Mucosa of descending colon (tissue), 3 donors: ENCODE measurements around the gene ANP32A. TPM values are rescaled to one million over a fixed set of nuclear protein-coding genes. Genes with fewer than 3 reads are reported as not detected.
A peak's percentile ranks its signal among the peaks of the same experiment; 100 is the strongest.

ENCODE experiments used
- ATAC-seq: fragments of 200-7000 bp; cut with Tn5 transposase; one replicate; pipeline ENCODE4 v1.9.1; 2020; ENCODE audit warnings: mild to moderate bottlenecking, moderate library complexity
- DNase-seq, 3 donors: peaks; one replicate each; pipeline ENCODE4 v3.0.0-alpha.2; 2020
- H3K36me3 ChIP-seq: fragments of 200-600 bp; one replicate; pipeline ENCODE4 v1.8.0; 2021; ENCODE audit warnings: low read depth, mild to moderate bottlenecking
- H3K4me1 ChIP-seq: fragments of 200-600 bp; one replicate; pipeline ENCODE4 v1.8.0; 2021; ENCODE audit warnings: low read depth, mild to moderate bottlenecking
- H3K4me3 ChIP-seq: fragments of 200-600 bp; one replicate; pipeline ENCODE4 v1.8.0; 2021; ENCODE audit warnings: mild to moderate bottlenecking
- H3K9me3 ChIP-seq: fragments of 200-600 bp; one replicate; pipeline ENCODE4 v1.8.0; 2021; ENCODE audit warnings: mild to moderate bottlenecking
- intact Hi-C, 2 donors: fragments of 100-400 bp; cut with DNase I in 1 of 2; cut with micrococcal nuclease in 1 of 2; formaldehyde crosslinking; loops; one replicate each; pipeline versions ENCODE4 v1.11.0 to v1.11.1; 2022; cut with DNase I, micrococcal nuclease
- total RNA-seq, 3 donors: library from RNA; stranded (reverse); fragmentation: NEBNext Ultra II Directional in 2 of 3; extraction: Animal tissue kit (Norgen Biotek cat#: 25700) in 2 of 3; gene quantifications; one replicate each; pipeline versions ENCODE4 v1.2.1 to v1.2.4, GENCODE V29; 2021 to 2023
- TF ChIP-seq, protein P1 (sequence below): fragments of 200-600 bp; IDR thresholded peaks from one replicate; pipeline ENCODE4 v1.8.0; 2022; ENCODE audit warnings: antibody characterized with exemption, mild to moderate bottlenecking
- donor health status: DM: no; HTN: no; CAD: no; lungs with moderate emphysema.
- donor health status: DM: no; HTN: no; CAD: no.
- donor health status: DM: no; HTN: yes; CAD: no.

Gene ANP32A
- total RNA-seq, 3 donors from 2014 or later: 101 to 113 (median 109) TPM

DNA sequence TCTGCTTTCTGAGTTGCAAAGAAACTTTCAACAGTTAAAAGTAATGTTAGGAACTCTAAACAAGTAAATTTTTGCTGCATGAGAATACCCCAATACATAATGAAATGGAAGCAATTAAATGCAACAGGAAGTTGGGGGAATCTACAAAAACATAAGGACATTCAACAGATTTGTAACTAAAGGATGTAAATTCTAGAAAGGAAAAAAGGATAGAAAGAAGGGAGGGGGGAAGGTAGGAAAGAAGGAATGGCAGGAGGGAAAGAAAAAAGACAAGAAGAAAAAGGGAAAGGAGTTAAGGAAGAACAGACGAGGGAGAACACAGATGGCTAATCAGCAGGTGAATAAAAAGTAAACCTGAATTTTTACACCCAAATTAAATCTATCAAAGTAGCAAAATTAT lies 22.3 kb upstream of the ANP32A start:
- Histone ChIP-seq H3K4me1 (peaks cover 4% of the 10 kb centered on the region), H3K4me3 (no peak overlapping the region), H3K9me3 (no peaks in the 10 kb centered on the region), H3K36me3 (no peaks in the 10 kb centered on the region)
- TF ChIP-seq, protein P1, sequence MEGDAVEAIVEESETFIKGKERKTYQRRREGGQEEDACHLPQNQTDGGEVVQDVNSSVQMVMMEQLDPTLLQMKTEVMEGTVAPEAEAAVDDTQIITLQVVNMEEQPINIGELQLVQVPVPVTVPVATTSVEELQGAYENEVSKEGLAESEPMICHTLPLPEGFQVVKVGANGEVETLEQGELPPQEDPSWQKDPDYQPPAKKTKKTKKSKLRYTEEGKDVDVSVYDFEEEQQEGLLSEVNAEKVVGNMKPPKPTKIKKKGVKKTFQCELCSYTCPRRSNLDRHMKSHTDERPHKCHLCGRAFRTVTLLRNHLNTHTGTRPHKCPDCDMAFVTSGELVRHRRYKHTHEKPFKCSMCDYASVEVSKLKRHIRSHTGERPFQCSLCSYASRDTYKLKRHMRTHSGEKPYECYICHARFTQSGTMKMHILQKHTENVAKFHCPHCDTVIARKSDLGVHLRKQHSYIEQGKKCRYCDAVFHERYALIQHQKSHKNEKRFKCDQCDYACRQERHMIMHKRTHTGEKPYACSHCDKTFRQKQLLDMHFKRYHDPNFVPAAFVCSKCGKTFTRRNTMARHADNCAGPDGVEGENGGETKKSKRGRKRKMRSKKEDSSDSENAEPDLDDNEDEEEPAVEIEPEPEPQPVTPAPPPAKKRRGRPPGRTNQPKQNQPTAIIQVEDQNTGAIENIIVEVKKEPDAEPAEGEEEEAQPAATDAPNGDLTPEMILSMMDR: no peak
- no peak for ATAC-seq
- DNase-seq: no peak
- intact Hi-C loops: no loop called here

DNA sequence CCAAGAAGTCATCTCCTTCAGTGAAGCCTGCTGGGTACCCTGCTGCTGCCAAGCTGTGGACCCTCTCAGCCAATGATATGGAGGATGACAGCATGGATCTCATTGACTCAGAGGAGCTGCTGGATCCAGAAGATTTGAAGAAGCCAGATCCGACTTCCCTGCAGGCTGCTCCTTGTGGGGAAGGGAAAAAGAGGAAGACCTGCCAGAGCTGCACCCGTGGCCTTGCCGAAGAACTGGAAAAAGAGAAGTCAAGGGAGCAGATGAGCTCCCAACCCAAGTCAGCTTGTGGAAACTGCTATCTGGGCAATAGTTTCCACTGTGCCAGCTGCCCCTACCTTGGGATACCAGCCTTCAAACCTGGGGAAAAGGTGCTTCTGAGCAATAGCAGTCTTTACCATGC lies 13.7 kb upstream of the ANP32A start:
- DNase-seq: no peak
- no peak for ATAC-seq
- Histone ChIP-seq H3K36me3 (no peaks in the 10 kb centered on the region), H3K9me3 (no peaks in the 10 kb centered on the region), H3K4me1 (no peaks in the 10 kb centered on the region), H3K4me3 (no peak overlapping the region)
- TF ChIP-seq, protein P1: no peak
- intact Hi-C loops: no loop called here

DNA sequence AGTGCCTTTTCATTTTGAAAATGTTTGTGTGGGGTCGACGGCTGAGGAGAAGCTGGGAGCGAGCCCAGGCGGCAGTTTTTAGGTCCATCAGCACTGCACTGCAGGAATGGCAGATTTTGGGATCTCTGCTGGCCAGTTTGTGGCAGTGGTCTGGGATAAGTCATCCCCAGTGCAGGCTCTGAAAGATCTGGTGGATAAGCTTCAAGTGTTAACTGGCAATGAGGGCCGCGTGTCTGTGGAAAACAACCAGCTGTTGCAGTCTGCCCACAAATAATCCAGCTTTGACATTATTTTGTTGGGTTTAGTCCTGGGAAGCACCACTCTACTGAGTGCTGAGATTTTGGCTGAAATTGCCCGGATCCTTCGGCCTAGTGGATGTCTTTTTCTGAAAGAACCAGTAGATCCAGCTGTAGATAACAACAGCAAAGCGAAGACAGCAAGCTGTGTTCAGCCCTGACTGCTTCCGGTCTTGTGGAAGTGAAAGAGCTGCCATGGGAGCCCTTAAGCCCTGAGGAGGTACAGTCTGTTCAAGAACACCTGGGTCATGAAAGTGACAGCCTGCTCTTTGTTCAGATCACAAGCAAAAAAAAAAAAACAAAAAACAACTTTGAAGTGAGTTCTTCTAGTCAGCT lies 13.1 kb upstream of the ANP32A start:
- TF ChIP-seq, protein P1: no peak
- intact Hi-C loops: no loop called here
- H3K4me3 ChIP-seq: no peak overlapping the region
- H3K4me1 ChIP-seq: no peaks in the 10 kb centered on the region
- DNase-seq (no peak), ATAC-seq (no peak)
- H3K36me3 ChIP-seq: no peaks in the 10 kb centered on the region
- no peaks in the 10 kb centered on the region for H3K9me3 ChIP-seq

DNA sequence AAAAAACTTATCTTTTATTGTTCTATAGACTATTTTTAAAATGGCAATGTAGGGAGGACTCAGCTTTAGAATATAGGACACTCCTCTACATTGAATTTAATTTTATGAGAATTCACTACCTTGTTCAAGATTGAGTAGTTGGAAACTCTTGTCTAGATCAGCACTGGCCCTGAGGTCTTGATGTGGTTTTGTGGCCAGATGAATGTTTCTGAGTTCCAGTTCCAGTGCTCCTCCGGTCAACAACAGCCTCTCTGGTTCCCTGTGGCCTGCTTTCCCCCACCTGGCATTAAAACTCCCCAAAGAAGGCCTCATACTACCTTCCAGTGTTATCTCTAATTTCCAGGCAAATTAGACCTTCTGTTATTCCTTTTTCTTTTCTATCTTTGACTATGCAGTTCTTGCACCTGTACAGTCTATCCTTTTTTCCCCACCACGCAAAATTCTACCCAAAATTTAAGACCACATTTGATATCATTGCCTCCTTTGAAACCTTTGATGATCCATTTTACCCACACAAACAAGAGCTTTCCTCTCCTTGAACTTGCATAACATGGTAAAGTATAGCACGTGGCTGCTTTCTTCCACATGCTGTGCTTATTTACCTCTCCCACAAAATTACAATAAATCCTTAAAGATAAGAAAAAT lies 9.6 kb upstream of the ANP32A start:
- H3K9me3 ChIP-seq: no peaks in the 10 kb centered on the region
- H3K4me1 ChIP-seq: no peaks in the 10 kb centered on the region
- no peaks in the 10 kb centered on the region for H3K36me3 ChIP-seq
- intact Hi-C loops: no loop called here
- ATAC-seq: no peak
- TF ChIP-seq, protein P1: no peak
- no peak overlapping the region for H3K4me3 ChIP-seq
- DNase-seq: no peak

DNA sequence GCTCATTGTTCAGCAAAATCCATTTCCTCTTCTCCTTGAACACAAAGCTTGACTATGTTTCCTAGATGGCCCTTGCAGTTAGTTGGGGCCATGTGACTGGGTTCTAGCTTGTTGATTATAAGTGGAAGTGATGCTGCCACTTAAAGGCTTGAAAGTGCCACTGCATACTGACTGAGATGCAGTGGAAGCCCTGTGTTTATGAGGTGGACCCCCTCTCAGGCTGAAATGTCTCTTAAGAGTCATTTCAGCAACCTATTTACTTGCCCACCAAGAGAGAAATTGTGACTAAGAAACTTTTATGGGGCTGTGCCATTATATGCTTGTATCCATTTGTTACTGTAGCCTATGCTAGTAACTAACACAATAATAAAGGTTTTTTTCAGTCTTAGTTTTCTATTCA lies 8.4 kb upstream of the ANP32A start:
- DNase-seq: no peak
- Histone ChIP-seq H3K4me1 (no peaks in the 10 kb centered on the region), H3K36me3 (no peaks in the 10 kb centered on the region), H3K4me3 (no peak overlapping the region), H3K9me3 (no peaks in the 10 kb centered on the region)
- intact Hi-C loops: no loop called here
- peak; percentile 57 for ATAC-seq
- TF ChIP-seq, protein P1: no peak
